Lung microvascular endothelial cell (primary cell): ENCODE results near the gene CISD1. TPM values are rescaled to one million over a fixed set of nuclear protein-coding genes. Genes with fewer than 3 reads are reported as not detected.

Experiments
- DNase-seq, 2 donors: peaks; one replicate each; pipeline versions ENCODE4 v3.0.0 to v3.0.0-alpha.2; 2010; ENCODE audit warnings: low read depth in 2 of 2
- total RNA-seq: library from RNA; depleted of rRNA; stranded (reverse); fragments of >200 nt; gene quantifications from 2 replicates; pipeline ENCODE4 v1.2.1, GENCODE V29; 2014

CISD1 gene
- total RNA-seq, 1 donor from 2014 or later, result 19.8 TPM

- no peak for DNase-seq
Measured at GRCh38 chr10:58265249-58265648, 3.7 kb upstream of the CISD1 start.

- peak; percentile 35 to 78 for DNase-seq
Measured at GRCh38 chr10:58266003-58266825, 2.7 kb upstream of the CISD1 start.

DNA sequence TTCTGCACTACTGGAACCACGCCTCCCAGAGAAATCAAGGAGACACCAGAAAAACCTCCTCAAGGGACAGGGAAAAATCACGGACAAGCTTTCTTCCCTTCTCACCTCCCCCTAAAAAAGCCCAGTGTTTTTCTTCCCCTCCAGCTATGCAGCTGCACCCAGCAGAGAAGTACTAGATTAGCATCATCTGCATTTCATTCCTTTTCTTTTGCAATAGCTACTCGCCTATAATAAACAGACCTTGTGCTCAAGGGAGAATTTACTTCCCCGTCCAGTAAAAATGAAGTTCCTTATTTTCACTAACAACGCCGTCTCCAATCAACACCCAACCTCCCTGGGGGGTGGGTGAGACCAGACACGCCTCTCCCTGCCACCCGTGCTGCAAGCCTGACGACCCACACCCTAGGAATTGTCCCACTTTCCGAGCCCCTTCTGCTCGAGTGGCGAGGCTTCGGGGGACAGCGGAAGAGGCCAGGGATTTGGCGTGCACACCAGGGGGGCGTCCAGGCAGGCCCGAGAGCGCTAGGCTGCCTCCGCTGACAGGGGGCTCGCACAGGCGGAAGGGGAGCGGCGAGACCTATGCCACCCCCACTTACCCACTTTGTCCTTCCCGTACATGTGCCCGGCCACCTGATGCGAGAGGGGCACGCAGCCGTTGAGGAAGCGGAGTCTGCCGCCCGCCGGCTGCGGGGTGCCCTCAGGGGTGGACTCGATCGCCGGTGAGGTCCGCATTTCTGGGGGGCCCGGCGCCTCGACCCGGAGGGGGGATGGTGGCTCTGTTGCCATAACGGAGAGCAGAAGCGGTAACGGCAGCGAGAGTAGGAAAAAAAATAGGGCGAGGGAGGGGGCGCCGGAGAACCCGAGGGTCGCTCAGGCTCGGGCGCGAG lies 1.9 kb upstream of the CISD1 start:
- peak; percentile 35 to 65 for DNase-seq

DNA sequence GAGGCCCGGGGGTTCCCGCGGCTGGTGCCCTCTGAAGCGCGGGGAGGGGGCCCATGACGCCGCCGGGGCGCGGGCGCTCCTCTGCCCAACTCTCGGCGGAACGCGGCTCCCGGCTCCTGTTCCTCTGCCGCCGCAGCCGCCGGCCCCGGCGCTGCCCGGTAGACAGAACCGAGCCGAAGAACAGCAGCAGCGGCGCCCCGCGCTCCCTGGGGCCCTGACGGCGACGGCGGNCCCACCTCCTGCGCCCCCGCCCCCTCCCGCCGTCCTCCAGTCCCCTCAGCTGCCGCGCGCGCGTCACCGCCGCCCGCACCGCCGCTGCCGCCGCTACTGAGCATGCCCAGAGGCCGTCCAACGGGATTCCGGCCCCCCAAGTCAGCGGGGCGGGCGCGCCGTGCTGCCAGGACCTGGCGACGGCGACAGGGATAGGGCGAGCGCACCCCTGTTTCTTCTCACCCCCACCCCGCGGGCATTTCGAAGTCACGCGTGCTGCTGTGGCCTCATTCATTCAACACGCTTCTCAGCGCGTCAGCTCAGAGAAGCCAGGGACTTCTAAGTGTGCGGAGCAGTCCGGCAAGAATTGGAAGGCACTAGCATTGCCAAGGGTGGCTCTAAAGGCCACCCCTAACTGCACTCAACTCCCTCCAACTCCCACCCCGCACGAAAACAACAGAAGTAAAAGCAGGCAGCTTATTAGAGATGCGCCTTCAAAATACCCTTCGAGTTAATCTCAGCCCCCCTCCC lies 1.1 kb upstream of the CISD1 start, which contains the start of gene IPMK:
IPMK (minus strand) TSS at position 182 of the 741 bp plus-strand sequence. CDS start 283 bp downstream, outside the sequence.
- peak; percentile 94 to 96 for DNase-seq

DNA sequence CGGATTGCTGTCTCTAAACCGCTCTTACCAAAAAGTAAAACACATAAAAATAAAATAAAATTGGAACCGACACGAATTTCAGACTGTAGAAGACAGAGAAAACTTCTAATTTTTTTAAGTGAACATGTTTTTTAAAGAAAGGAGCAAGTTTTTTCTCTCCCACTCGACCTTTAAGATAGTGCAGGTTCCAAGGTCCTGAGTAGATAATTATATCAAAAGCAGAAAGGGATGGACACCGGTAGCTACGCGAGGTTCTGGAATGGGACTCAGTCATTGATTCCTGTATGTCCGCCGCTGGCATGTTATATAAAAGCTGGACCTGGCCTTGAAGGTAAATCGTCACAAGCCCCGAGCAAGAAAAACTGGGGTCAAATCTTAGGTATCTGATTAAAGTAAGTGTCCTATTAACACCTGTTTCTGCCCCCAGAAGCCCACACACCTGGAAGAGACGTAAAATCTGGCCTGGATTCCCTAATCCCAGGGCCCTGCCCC lies 462 bp upstream of the CISD1 start:
- no peak for DNase-seq

GRCh38 chr10:58269782-58270290 lies 874 bp downstream of the CISD1 start:
- no peak for DNase-seq

DNA sequence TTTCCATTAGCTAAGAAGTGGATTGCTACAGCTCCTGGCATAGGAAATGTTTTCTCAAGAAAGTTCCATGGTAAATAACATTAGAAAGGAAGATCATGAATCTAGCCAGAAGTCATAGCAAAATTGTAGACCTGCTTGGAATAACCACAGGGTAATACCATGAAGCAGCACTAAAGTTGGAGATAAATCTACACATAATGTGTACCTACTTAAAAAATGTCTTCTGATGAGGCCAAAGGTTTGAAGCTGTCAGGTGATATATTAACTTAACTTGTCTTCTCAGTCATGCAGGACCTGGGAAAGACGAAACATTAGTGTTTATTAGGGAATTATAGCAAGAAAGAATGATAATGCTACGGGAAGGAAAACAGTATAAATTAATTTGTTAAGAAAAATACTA lies 6.3 kb downstream of the CISD1 start:
- DNase-seq, result no peak

DNA sequence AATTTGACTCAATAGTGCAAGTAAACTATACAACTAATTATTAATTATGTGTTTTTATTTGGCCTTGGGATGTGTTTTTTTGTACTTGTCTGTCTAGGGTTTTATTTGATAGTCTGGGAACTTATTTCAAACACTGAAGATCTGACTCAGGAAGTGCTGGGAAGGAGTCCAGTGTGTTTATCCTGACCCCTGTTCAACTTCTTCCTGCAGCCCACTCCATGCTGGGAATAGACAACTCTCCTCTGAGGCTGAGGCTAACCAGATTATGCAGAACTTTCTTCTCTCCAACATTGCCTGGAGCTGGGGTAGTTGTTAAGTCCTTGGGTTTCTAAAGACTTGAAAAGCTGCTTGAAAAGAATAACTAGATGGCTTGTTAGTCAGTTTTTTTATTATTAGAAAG lies 6.9 kb downstream of the CISD1 start:
- peak in 1 of 2 donors; percentile 76 for DNase-seq

DNA sequence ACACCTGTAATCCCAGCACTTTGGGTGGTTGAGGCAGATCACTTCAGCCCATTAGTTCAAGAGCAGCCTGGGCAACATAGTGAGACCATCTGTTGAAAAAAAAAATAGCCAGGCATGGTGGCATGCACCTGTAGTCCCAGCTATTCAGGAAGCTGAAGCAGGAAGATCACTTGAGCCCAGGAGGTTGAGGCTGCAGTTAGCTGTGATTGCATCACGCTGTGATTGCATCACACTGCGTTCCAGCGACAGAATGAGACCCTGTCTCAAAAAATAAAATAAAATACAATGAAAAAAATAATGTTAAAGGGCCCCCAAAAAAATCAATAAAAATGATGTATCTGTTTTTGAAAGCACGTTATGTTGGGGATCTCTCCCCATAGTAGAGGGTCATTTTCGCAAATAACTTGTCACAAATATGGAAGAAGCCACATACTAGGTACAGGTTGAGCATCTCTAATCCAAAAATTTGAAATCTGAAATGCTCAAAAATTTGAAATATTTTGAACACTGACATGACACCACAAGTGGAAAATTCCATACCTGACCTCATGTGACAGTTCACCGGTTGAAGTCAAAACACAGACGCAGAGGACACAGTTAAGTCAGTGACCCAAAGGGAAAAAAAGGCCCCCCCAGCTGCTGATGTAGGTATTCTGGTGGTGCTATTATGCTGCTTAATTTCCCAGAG lies 9.5 kb downstream of the CISD1 start:
- DNase-seq, result peak in 1 of 2 donors; percentile 59

DNA sequence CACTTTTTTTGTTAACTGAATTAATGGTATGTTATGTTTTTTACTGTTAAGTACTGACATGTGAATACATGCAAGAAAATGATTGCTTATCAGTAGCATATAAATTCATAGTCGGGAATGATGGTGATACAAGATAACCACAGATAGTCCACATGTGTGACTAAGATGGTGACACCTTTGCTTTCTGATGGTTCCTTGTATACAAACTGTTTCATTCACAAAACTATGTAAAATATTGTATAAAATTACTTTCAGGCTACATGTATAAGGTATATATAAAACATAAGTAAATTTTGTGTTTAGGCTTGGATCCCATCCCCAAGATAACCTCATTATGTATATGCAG lies 10.0 kb downstream of the CISD1 start:
- no peak for DNase-seq

DNA sequence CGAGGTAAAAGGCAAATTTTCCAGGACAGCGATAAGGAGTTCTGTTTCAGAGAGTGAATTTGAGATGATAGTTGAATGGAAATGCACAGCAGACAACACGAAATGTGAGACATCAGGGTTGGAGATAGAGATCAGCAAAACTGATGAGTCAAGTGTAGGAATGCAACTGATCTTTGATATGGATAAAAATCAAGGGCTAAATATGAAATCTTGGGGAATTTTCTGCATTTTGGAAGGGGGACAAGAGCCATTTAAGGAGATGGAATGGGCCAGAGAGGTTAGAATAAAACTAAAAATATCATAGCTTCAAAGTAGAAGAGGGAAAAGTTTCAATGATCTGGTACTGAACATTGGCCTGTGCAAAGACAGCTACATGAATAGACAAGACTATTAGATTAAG lies 11.5 kb downstream of the CISD1 start:
- peak in 1 of 2 donors; percentile 41 for DNase-seq

- DNase-seq, result peak; percentile 25 to 50
Measured at GRCh38 chr10:58281092-58281752, 12.3 kb downstream of the CISD1 start.

DNA sequence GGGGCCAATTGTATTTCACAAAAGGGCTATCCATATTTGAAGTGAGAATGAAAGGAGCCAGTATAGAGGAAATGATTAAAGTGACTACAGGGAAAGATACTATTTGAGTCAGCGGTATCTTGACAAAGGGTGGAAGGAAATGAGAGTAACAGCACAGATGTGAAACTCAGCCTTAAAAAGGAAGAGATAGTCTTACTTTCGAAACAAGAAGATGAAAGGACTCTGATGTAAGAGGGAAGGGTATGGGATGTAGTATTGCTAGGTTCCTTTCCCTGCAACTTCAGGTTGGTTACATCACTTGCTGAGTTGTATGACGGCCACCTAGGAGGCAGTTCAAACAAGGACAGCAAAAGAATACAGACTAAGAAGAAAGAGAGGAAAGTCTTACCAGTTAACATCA lies 13.7 kb downstream of the CISD1 start:
- DNase-seq, result peak; percentile 21 to 96

DNA sequence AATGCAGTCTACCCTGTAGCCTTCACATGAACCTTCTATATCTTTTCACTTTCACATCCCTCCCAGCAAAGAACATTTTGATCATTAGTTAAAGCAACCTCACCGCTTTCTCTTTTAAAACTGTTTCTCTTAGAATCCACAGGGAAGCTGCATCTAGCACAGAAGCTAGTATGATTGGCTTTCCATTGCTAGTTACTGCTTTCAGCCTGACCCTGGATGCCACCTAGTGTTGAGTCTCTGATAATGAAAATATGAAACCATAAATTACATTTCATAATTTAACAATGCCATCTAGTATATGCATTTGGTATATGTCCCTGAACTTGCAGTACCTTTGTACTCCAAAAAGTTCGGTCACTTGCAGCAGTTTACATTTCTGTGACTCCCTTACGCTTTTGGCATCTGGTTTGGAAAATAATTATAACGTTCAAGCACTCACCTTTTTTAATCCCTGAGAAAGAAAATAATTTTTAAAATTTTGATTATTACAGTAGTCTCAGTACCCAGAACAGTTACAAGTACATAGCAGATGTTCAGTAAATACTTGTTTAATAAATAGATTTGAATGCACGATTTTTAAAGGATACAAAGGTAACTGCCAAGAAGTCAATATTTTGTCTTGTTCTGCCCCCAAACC lies 22.7 kb downstream of the CISD1 start:
- peak; percentile 80 to 82 for DNase-seq

DNA sequence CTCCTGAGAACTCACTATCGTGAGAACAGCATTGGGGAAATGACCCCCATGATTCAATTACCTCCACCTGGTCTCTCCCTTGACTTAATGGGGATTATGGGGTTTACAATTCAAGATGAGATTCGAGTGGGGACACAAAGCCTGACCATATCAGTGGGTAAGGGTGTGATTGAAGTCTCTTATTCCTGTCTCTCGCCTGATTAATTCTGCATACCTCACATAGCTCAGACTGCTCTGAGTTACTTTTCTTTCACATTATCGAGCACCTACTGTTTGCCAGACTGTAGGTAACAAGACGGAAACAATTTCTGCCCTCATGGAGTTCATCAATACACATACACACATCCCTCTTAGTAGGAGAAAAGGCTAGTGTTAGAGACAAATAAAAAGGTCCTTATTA lies 25.0 kb downstream of the CISD1 start:
- no peak for DNase-seq

DNA sequence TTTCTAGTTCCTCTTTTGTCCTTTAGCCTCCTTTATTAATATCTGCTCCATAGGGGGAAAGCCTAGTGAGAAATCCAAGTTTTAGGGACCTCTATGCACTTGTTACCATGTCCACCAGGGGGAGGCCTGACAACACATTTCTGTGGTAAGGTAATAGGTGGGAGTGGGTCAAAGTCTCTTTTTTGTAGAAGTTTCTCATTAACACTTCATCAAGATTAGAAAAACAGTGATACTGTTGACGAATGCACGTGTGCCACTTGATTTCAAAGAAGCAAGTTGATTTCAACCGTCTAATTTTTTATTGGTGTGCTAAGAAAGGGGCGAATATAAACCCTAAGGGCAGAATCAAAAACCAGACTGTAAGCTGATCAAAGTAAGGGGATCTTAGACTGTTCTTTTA lies 30.6 kb downstream of the CISD1 start:
- DNase-seq, result peak; percentile 60 to 77

DNA sequence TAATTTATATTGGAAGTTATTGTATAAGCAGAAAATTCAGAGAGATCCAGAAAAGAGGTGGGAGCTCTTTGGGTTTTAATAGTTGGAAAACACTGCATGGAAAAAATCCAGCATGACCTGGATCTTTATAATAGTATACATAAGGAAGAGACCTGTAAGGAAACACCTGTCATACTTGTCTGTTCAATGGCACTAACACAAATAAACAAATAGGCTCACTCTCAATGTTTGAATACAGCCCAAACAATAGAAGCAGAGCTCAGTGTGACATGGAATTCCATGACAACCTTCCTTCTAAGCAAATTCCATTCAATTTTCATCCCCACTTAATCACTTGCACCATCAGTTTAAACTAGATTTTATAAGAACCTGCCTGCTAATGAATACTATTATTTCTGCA lies 31.7 kb downstream of the CISD1 start:
- peak in 1 of 2 donors; percentile 37 for DNase-seq

- no peak for DNase-seq
Measured at GRCh38 chr10:58302254-58302653, 33.3 kb downstream of the CISD1 start.

GRCh38 chr10:58304099-58304633 lies 35.2 kb downstream of the CISD1 start:
- DNase-seq, result no peak
